Transverse colon (tissue), 4 donors: Measurements from ENCODE around the gene AGPAT3. TPM values are rescaled to one million over a fixed set of nuclear protein-coding genes. Genes with fewer than 3 reads are reported as not detected.

Experiments used
- DNase-seq: peaks from one replicate; pipeline ENCODE4 v3.0.0-alpha.2; 2019
- H3K27ac ChIP-seq, 4 donors: fragments of 200-600 bp; sonication (generic); 2 replicates each; pipeline ENCODE4 v1.5.1; 2016 to 2018; ENCODE audit warnings: inconsistent platforms in 4 of 4
- H3K27me3 ChIP-seq: fragments of 200-600 bp; sonication (generic); 2 replicates; pipeline ENCODE4 v1.5.1; 2017; ENCODE audit warnings: inconsistent platforms
- H3K36me3 ChIP-seq, 4 donors: fragments of 200-600 bp; sonication (generic); 2 replicates each; pipeline ENCODE4 v1.5.1; 2017 to 2019; ENCODE audit warnings: inconsistent platforms in 4 of 4
- H3K4me1 ChIP-seq, 4 donors: fragments of 200-600 bp; sonication (generic); 2 replicates each; pipeline ENCODE4 v1.5.1; 2017 to 2020; ENCODE audit warnings: inconsistent platforms in 4 of 4
- H3K4me3 ChIP-seq, 4 donors: fragments of 200-600 bp; sonication (generic); 1 replicate in 1 of 4; 2 replicates in 3 of 4; pipeline versions ENCODE4 v1.5.1 to v1.6.1; 2017 to 2019; ENCODE audit warnings: inconsistent platforms in 4 of 4
- H3K9me3 ChIP-seq, 2 donors: fragments of 200-600 bp; sonication (generic); 2 replicates each; pipeline ENCODE4 v1.5.1; 2017 to 2019; ENCODE audit warnings: inconsistent platforms in 2 of 2
- CTCF ChIP-seq, 5 experiments: fragments of 200-600 bp in 3 of 5; fragments of 450-650 bp in 2 of 5; sonication (generic) in 3 of 5; IDR thresholded peaks; 1 replicate in 2 of 5; 2 replicates in 3 of 5; pipeline ENCODE4 v1.5.1; 2016 to 2017; ENCODE audit warnings: antibody characterized with exemption in 5 of 5, inconsistent platforms in 3 of 5, mild to moderate bottlenecking in 2 of 5, moderate library complexity in 1 of 5
- EP300 ChIP-seq: sonication (generic); formaldehyde crosslinking; IDR thresholded peaks from one replicate; pipeline ENCODE4 v1.6.1; 2017; ENCODE audit warnings: antibody characterized with exemption, low read depth
- POLR2A ChIP-seq: fragments of 450-650 bp; IDR thresholded peaks from one replicate; pipeline ENCODE4 v1.6.1; 2016; ENCODE audit warnings: antibody characterized with exemption, mild to moderate bottlenecking, moderate library complexity
- POLR2AphosphoS5 ChIP-seq, 3 donors: sonication (generic); formaldehyde crosslinking; IDR thresholded peaks; one replicate each; pipeline ENCODE4 v1.6.1; 2016; ENCODE audit warnings: antibody characterized with exemption in 3 of 3
- WGBS, 2 donors: methylation state at CpG; one replicate each; pipeline ENCODE4 v1.1.5; 2018; ENCODE audit warnings: low coverage in 1 of 2; 5-methylcytosine and 5-hydroxymethylcytosine counted together
- in situ Hi-C, 4 donors: fragments of 200-750 bp; cut with MboI; loops; one replicate each; pipeline versions ENCODE4 v1.15.0 to v1.15.1; 2017; ENCODE audit warnings: low sequenced_read_pairs in 3 of 4, low pct_ligation_motif_present in 1 of 4, low pct_unique_long_range_greater_than_20kb in 1 of 4
- intact Hi-C: fragments of 100-400 bp; cut with DNase I; formaldehyde crosslinking; loops from one replicate; pipeline ENCODE4 v1.15.1; 2023; ENCODE audit warnings: low total_unique reads
- total RNA-seq, 4 donors: library from RNA; depleted of rRNA; stranded (reverse); fragments of >200 nt; gene quantifications; one replicate each; pipeline ENCODE4 v1.1.0, GENCODE V29; 2016

AGPAT3 gene
- total RNA-seq, 4 donors from 2014 or later, result 59.9 to 116 (median 85.3) TPM

- no peak for DNase-seq
- no peak overlapping the region for H3K4me3 ChIP-seq
- H3K36me3 ChIP-seq, result no peaks in the 10 kb centered on the region
- H3K4me1 ChIP-seq, result no peaks in the 10 kb centered on the region
- H3K27ac ChIP-seq, result no peak overlapping the region
- intact Hi-C loops (no loop called here), in situ Hi-C loops (loop anchor here in 1 of 4 donors (25.0 kb wide), 1 partner anchor 177 kb away; no protein-coding TSS in a partner anchor)
- WGBS, 2 donors, result 79% methylated on average over 7 of the region's 7 CpGs; no CpG with 5 or more reads in 1 of the 2 donors
- H3K27me3 ChIP-seq, result no peaks in the 10 kb centered on the region
- no peaks in the 10 kb centered on the region for H3K9me3 ChIP-seq
- no peak for TF ChIP-seq EP300
- no peak for TF ChIP-seq POLR2AphosphoS5 (IDR thresholded peaks at IDR 0.05)
- no peak for TF ChIP-seq POLR2A
- no peak for TF ChIP-seq CTCF (IDR thresholded peaks at IDR 0.05)
Observed at GRCh38 chr21:43989401-43989800, 124.4 kb downstream of the AGPAT3 start.

DNA sequence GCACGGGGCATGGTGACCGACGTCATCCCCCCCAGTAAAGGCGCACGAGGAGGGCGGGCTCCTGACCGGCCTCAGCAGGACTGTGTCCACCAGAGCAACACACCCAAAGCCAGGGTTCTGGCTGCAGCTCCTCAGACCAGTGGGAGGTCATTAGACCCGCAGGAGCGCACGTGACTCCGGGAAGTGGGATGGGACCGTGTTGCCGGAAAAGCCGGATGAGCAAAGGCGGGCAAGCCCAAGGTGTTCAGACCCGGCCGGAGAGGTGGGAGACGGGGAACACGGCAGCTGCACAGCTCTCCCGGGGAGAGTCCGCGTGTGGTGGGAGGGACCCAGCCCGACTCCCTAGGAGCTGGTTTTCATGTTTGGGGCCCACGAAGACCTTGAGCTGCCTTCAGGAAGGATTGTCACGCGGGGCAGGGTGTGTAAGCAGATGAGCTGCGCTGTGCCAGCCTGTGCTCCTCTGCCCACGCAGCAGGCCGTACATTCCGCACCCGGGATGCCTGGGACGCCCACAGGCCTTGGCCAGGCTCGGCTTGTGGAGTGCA is 126.5 kb downstream of the AGPAT3 start:
- Histone ChIP-seq H3K27me3 (no peaks in the 10 kb centered on the region), H3K27ac (no peak overlapping the region), H3K4me3 (no peak overlapping the region), H3K4me1 (no peaks in the 10 kb centered on the region), H3K36me3 (no peaks in the 10 kb centered on the region), H3K9me3 (no peaks in the 10 kb centered on the region)
- intact Hi-C loops, result loop anchor here (1.0 kb wide), 1 partner anchor 15 kb away; no protein-coding TSS in a partner anchor
- WGBS, 2 donors, result 88% methylated on average over 33 of the region's 33 CpGs; no CpG with 5 or more reads in 1 of the 2 donors
- in situ Hi-C loops, result loop anchor here in 1 of 4 donors (25.0 kb wide), 1 partner anchor 179 kb away; no protein-coding TSS in a partner anchor
- no peak for DNase-seq
- no peak for TF ChIP-seq EP300
- no peak for TF ChIP-seq CTCF (IDR thresholded peaks at IDR 0.05)
- no peak for TF ChIP-seq POLR2AphosphoS5 (IDR thresholded peaks at IDR 0.05)
- no peak for TF ChIP-seq POLR2A

DNA sequence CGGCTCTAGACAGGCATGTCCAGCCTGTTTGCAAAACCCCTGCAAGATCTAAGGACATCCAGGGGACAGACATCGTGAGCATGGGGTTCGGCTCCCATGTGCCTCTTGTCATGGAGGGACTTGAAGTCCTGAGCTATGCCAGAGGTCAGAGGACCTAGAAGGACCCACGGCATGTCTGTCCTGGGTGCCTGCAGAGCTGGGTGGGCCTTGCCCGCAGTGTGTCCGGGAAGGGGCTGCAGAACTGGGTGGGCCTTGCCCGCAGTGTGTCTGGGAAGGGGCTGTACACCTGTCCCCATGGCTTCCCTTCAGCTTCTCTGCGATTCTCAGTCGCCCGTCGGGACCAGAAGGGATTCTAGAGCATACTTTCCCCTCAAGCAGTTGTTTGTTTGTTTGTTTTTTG is 127.1 kb downstream of the AGPAT3 start:
- intact Hi-C loops (no loop called here), in situ Hi-C loops (loop anchor here in 1 of 4 donors (25.0 kb wide), 1 partner anchor 180 kb away; no protein-coding TSS in a partner anchor)
- Histone ChIP-seq H3K9me3 (no peaks in the 10 kb centered on the region), H3K36me3 (no peaks in the 10 kb centered on the region), H3K27ac (no peak overlapping the region), H3K4me1 (no peaks in the 10 kb centered on the region), H3K4me3 (no peak overlapping the region), H3K27me3 (no peaks in the 10 kb centered on the region)
- WGBS, 2 donors, result 80 to 88% methylated on average over 2 to 11 of the region's 11 CpGs
- TF ChIP-seq POLR2A (no peak), CTCF (IDR thresholded peaks at IDR 0.05) (no peak), EP300 (no peak), POLR2AphosphoS5 (IDR thresholded peaks at IDR 0.05) (no peak)
- no peak for DNase-seq

- WGBS, 2 donors, result 60 to 87% methylated on average over 1 to 16 of the region's 18 CpGs
Observed at GRCh38 chr21:43993420-43993934, 128.5 kb downstream of the AGPAT3 start.

More at GRCh38 chr21:43993420-43993934, 128.5 kb downstream of the AGPAT3 start:
- in situ Hi-C loops (loop anchor here in 1 of 4 donors (25.0 kb wide), 1 partner anchor 181 kb away; no protein-coding TSS in a partner anchor), intact Hi-C loops (no loop called here)
- H3K36me3 ChIP-seq, result no peaks in the 10 kb centered on the region
- no peaks in the 10 kb centered on the region for H3K27me3 ChIP-seq
- no peaks in the 10 kb centered on the region for H3K9me3 ChIP-seq
- DNase-seq, result no peak
- no peak overlapping the region for H3K4me3 ChIP-seq
- no peak for TF ChIP-seq CTCF (IDR thresholded peaks at IDR 0.05)
- H3K27ac ChIP-seq, result no peak overlapping the region
- no peaks in the 10 kb centered on the region for H3K4me1 ChIP-seq
